CD14-positive monocyte (primary cell): ENCODE results near the gene CENPS. TPM values are rescaled to one million over a fixed set of nuclear protein-coding genes. Genes with fewer than 3 reads are reported as not detected.

Experiments used
- DNase-seq, 3 donors: peaks; one replicate each; pipeline ENCODE4 v3.0.0-alpha.2; 2011 to 2022
- H2AFZ ChIP-seq: 2 replicates; pipeline ENCODE4 v1.6.0; 2012; ENCODE audit warnings: mild to moderate bottlenecking, low read depth, low read length, inconsistent platforms; ENCODE audit not compliant: insufficient read depth, poor library complexity, severe bottlenecking
- H3K27ac ChIP-seq, 2 donors: 1 replicate in 1 of 2; 2 replicates in 1 of 2; pipeline ENCODE4 v1.5.1; 2012 to 2013; ENCODE audit warnings: low read length in 2 of 2, control low read depth in 1 of 2, inconsistent platforms in 1 of 2, low read depth in 1 of 2, mild to moderate bottlenecking in 1 of 2
- H3K27me3 ChIP-seq, 2 donors: one replicate each; pipeline versions ENCODE4 v1.6.0 to v1.6.1; 2011 to 2013; ENCODE audit warnings: low read length in 2 of 2; ENCODE audit not compliant: control insufficient read depth in 2 of 2, insufficient read depth in 2 of 2
- H3K36me3 ChIP-seq, 2 donors: replicated peaks in 1 of 2; 1 replicate in 1 of 2; 2 replicates in 1 of 2; pipeline versions ENCODE4 v1.5.1 to v1.6.1; 2012 to 2013; ENCODE audit warnings: low read length in 2 of 2, control low read depth in 1 of 2, inconsistent platforms in 1 of 2, mild to moderate bottlenecking in 1 of 2; ENCODE audit not compliant: insufficient read depth in 2 of 2, control insufficient read depth in 1 of 2
- H3K4me1 ChIP-seq, 2 donors: 1 replicate in 1 of 2; 2 replicates in 1 of 2; pipeline versions ENCODE4 v1.5.1 to v1.6.1; 2012 to 2013; ENCODE audit warnings: low read length in 2 of 2, control low read depth in 1 of 2, inconsistent platforms in 1 of 2, mild to moderate bottlenecking in 1 of 2, moderate library complexity in 1 of 2; ENCODE audit not compliant: insufficient read depth in 2 of 2, control insufficient read depth in 1 of 2
- H3K4me2 ChIP-seq: replicated peaks from 2 replicates; pipeline ENCODE3; 2012; ENCODE audit warnings: low read length, moderate library complexity, mild to moderate bottlenecking; ENCODE audit not compliant: poor library complexity, severe bottlenecking; ENCODE audit errors: extremely low read depth
- H3K4me3 ChIP-seq, 3 experiments: fragments of 200-600 bp in 1 of 3; sonication (generic) in 1 of 3; replicated peaks in 1 of 3; 1 replicate in 2 of 3; 2 replicates in 1 of 3; pipeline ENCODE4 v1.5.1; 2011 to 2013; ENCODE audit warnings: low read length in 3 of 3, mild to moderate bottlenecking in 3 of 3, control low read depth in 2 of 3, low read depth in 2 of 3, inconsistent platforms in 1 of 3, moderate library complexity in 1 of 3
- H3K79me2 ChIP-seq: 2 replicates; pipeline ENCODE4 v1.6.0; 2012; ENCODE audit warnings: mild to moderate bottlenecking, control low read depth, inconsistent platforms, low read length, moderate library complexity; ENCODE audit not compliant: insufficient read depth
- H3K9ac ChIP-seq: 2 replicates; pipeline ENCODE4 v1.6.0; 2017; ENCODE audit warnings: low read length, mild to moderate bottlenecking; ENCODE audit not compliant: insufficient read depth, poor library complexity, severe bottlenecking
- H3K9me3 ChIP-seq, 2 donors: replicated peaks in 1 of 2; 1 replicate in 1 of 2; 2 replicates in 1 of 2; pipeline versions ENCODE4 v1.5.1 to v1.6.1; 2012 to 2013; ENCODE audit warnings: low read length in 2 of 2, control low read depth in 1 of 2; ENCODE audit not compliant: control insufficient read depth in 1 of 2, insufficient read depth in 1 of 2
- H4K20me1 ChIP-seq: 2 replicates; pipeline ENCODE4 v1.6.0; 2012; ENCODE audit warnings: mild to moderate bottlenecking, low read length, control low read depth, moderate library complexity; ENCODE audit not compliant: insufficient read depth
- H3K27ac Mint-ChIP-seq, 7 donors: one replicate each; pipeline ENCODE4 v1.8.0; 2020; ENCODE audit warnings: mild to moderate bottlenecking in 7 of 7, mixed read lengths in 7 of 7, moderate library complexity in 6 of 7, inconsistent platforms in 2 of 7
- H3K27me3 Mint-ChIP-seq, 3 donors: one replicate each; pipeline ENCODE4 v1.8.0; 2021 to 2022; ENCODE audit warnings: low read depth in 3 of 3, mild to moderate bottlenecking in 3 of 3, mixed read lengths in 3 of 3, moderate library complexity in 3 of 3, inconsistent platforms in 1 of 3
- H3K36me3 Mint-ChIP-seq, 2 donors: one replicate each; pipeline ENCODE4 v1.8.0; 2020; ENCODE audit warnings: mixed read lengths in 2 of 2, inconsistent platforms in 1 of 2, mild to moderate bottlenecking in 1 of 2
- H3K4me1 Mint-ChIP-seq: one replicate; pipeline ENCODE4 v1.8.0; 2020; ENCODE audit warnings: mild to moderate bottlenecking, mixed read lengths
- H3K4me3 Mint-ChIP-seq, 2 donors: one replicate each; pipeline ENCODE4 v1.8.0; 2020; ENCODE audit warnings: mild to moderate bottlenecking in 2 of 2, mixed read lengths in 2 of 2, moderate library complexity in 1 of 2
- H3K9me3 Mint-ChIP-seq, 7 donors: one replicate each; pipeline ENCODE4 v1.8.0; 2020 to 2022; ENCODE audit warnings: mixed read lengths in 7 of 7, mild to moderate bottlenecking in 6 of 7, moderate library complexity in 6 of 7, inconsistent platforms in 2 of 7
- WGBS: methylation state at CpG from one replicate; pipeline ENCODE4 v1.1.5; 2013; ENCODE audit warnings: missing lambda C conversion rate; ENCODE audit not compliant: insufficient coverage; 5-methylcytosine and 5-hydroxymethylcytosine counted together
- intact Hi-C, 2 donors: fragments of 100-400 bp; cut with micrococcal nuclease; formaldehyde crosslinking; loops; one replicate each; pipeline versions ENCODE4 v1.15.0 to v1.15.1; 2023
- polyA plus RNA-seq, 3 donors: library from polyadenylated mRNA; depleted of rRNA in 1 of 3; unstranded in 2 of 3; stranded (reverse) in 1 of 3; fragments of 300-500 nt in 2 of 3; fragments of >200 nt in 1 of 3; fragmentation: Illumina TruSeq in 2 of 3; gene quantifications; 1 replicate in 2 of 3; 2 replicates in 1 of 3; pipeline ENCODE4 v1.2.3, GENCODE V29; 2012 to 2021
- TF ChIP-seq, protein P1 (sequence below): fragments of 200-600 bp; IDR thresholded peaks from one replicate; pipeline ENCODE4 v1.8.0; 2022; ENCODE audit warnings: antibody characterized with exemption, mild to moderate bottlenecking

Gene CENPS
- polyA plus RNA-seq, 3 donors, result 0.48 to 3.5 (median 2.5) TPM

DNA sequence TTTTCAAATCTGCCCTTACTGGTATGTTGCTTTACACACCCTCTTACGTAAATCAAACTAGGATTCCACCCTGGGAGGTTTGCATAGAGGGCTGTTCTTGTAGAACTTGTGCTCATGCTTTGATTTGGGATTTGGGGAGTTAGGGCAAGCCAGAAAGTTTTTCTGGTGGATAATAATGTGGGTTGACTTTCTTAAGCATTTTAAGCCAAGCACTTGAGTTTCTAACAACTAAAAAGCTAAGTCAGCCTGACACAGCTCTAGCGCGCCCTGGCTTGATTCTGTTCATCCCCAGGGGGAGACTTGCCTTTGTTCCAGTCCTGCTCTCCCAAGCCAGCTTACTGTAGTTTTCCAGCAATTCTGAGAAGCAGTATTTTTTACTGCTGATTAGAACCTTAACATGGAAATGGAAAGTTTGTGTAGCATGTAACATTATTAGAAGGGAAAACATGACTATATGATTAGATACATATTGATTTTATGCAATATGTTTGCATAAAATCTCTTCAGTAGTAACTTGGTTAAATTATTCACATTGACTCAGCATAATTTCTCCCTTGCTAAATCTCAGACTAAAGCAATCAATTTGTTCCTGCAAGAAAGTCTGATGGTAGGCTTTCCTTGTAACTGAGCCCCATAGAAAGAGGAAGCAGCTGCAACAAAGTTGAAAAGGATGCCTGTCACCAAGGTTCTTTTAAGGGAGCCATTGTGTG, 42.4 kb upstream of the CENPS start:
- DNase-seq, result peak; percentile 79 to 82 (median 80)
- Mint-ChIP-seq H3K36me3 (peaks cover 13 to 28% of the 10 kb centered on the region in 2 donors), H3K27ac (peak overlapping the region; percentile 79 to 96 (median 90))

DNA sequence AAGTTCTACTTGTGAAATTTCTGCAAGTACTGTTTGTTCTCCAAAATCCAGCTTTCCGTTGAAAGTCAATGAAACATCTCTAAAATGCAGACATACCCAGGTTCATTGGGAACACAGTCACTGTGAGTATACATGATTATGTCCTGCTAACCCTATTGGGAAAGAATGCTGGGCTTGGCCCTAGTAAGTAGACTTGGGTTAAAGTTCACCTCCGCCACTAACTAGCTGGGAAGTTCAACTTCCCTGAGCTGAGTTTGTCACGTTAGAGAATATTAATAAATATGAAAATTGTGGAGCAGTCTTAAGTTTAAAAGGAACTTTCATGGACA, 41.9 kb upstream of the CENPS start:
- H3K4me1 Mint-ChIP-seq, result peaks cover 42% of the 10 kb centered on the region
- intact Hi-C loops, result loop anchor here (1.0 to 10.0 kb wide), 3 partner anchors 11 to 86 kb away; partner anchors contain the start of genes DFFA (in 2 of the 2), PEX14 (in 2 of the 2) and PGD (in 1 of the 2)
- TF ChIP-seq, protein P1, sequence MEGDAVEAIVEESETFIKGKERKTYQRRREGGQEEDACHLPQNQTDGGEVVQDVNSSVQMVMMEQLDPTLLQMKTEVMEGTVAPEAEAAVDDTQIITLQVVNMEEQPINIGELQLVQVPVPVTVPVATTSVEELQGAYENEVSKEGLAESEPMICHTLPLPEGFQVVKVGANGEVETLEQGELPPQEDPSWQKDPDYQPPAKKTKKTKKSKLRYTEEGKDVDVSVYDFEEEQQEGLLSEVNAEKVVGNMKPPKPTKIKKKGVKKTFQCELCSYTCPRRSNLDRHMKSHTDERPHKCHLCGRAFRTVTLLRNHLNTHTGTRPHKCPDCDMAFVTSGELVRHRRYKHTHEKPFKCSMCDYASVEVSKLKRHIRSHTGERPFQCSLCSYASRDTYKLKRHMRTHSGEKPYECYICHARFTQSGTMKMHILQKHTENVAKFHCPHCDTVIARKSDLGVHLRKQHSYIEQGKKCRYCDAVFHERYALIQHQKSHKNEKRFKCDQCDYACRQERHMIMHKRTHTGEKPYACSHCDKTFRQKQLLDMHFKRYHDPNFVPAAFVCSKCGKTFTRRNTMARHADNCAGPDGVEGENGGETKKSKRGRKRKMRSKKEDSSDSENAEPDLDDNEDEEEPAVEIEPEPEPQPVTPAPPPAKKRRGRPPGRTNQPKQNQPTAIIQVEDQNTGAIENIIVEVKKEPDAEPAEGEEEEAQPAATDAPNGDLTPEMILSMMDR, result no peak
- H3K36me3 Mint-ChIP-seq, result peaks cover 10 to 23% of the 10 kb centered on the region in 2 donors
- DNase-seq, result no peak
- Histone ChIP-seq H3K79me2 (peaks cover 21% of the 10 kb centered on the region), H2AFZ (peak overlapping the region; percentile 43), H3K4me1 (peaks cover 31 to 42% of the 10 kb centered on the region in 2 donors), H3K9me3 (no peaks in the 10 kb centered on the region), H3K27me3 (no peaks in the 10 kb centered on the region), H4K20me1 (no peaks in the 10 kb centered on the region), H3K9ac (no peak overlapping the region), H3K4me2 (peak overlapping the region; percentile 71), H3K36me3 (peaks cover 0 to 4% of the 10 kb centered on the region in 2 donors), H3K27ac (peak overlapping the region; percentile 70 to 85), H3K4me3 (peak overlapping the region in 1 of 3 experiments; percentile 66)
- peak overlapping the region in 1 of 2 donors; percentile 57 for H3K4me3 Mint-ChIP-seq
- peak overlapping the region; percentile 79 to 96 (median 90) for H3K27ac Mint-ChIP-seq
- peaks cover 0 to 1% (median 0%) of the 10 kb centered on the region in 3 donors for H3K27me3 Mint-ChIP-seq
- WGBS, result no CpG with 5 or more reads among the region's 3 CpGs
- peaks cover 0 to 2% (median 0%) of the 10 kb centered on the region in 7 donors for H3K9me3 Mint-ChIP-seq

More for the DNA sequence above, 42.4 kb upstream of the CENPS start:
- TF ChIP-seq, protein P1, result no peak
- H3K27me3 ChIP-seq, result no peaks in the 10 kb centered on the region
- H3K4me1 ChIP-seq, result peaks cover 31 to 42% of the 10 kb centered on the region in 2 donors
- peak overlapping the region in 1 of 3 experiments; percentile 66 for H3K4me3 ChIP-seq
- peak overlapping the region; percentile 61 to 85 for H3K27ac ChIP-seq
- H3K9ac ChIP-seq, result no peak overlapping the region
- peaks cover 0 to 1% (median 0%) of the 10 kb centered on the region in 3 donors for H3K27me3 Mint-ChIP-seq
- H3K36me3 ChIP-seq, result peaks cover 0 to 9% of the 10 kb centered on the region in 2 donors
- H3K79me2 ChIP-seq, result peaks cover 21% of the 10 kb centered on the region
- H3K9me3 Mint-ChIP-seq, result peaks cover 0 to 2% (median 0%) of the 10 kb centered on the region in 7 donors
- intact Hi-C loops, result loop anchor here (1.0 to 10.0 kb wide), 3 partner anchors 11 to 87 kb away; partner anchors contain the start of genes DFFA (in 2 of the 2), PEX14 (in 2 of the 2) and PGD (in 1 of the 2)
- peak overlapping the region; percentile 43 for H2AFZ ChIP-seq
- H3K4me1 Mint-ChIP-seq, result peaks cover 42% of the 10 kb centered on the region
- H4K20me1 ChIP-seq, result no peaks in the 10 kb centered on the region
- no peaks in the 10 kb centered on the region for H3K9me3 ChIP-seq
- WGBS, result 0% methylated on average over 2 of the region's 3 CpGs
- peak overlapping the region; percentile 71 for H3K4me2 ChIP-seq
- peak overlapping the region in 1 of 2 donors; percentile 35 for H3K4me3 Mint-ChIP-seq
